Measurements from ENCODE around the gene ACD.

GRCh38 chr16:67641779-67642708 is 18.0 kb downstream of the ACD start:
- no peak for TF ChIP-seq CTCF (conservative IDR thresholded peaks at IDR 0.05)
- no peak for TF ChIP-seq EZH2 (IDR thresholded peaks at IDR 0.05; ENCODE audit: low read depth)

All from PC-9 (cell line).